Activated gamma-delta T cell (primary cell): ENCODE results near the gene TMED4.

Source experiments
- DNase-seq: peaks from one replicate; lab custom pipeline; 2025; lab: John Stamatoyannopoulos, UW

TMED4 gene

DNA sequence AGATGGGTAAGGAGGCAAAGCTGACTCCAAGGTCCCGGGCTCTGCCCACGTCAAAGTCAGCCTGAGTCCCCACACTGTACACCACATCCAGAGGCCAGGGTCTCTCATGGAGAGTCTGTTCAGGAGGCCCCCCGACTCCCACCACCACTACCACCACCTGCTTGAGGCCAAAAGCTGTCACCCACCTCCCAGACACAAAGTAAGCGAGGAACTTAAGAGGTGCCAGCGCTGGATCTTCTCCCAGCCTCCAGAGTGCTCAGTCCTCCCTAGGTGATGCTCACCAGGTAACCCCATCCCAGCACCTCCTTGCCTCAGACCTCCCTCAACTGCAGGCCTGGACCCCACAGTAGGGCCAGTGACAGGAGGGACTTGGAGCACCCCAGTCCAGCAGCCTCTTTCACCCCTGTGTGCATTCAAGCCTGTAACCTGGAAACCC is 41.4 kb downstream of the TMED4 start:
- no peak for DNase-seq

DNA sequence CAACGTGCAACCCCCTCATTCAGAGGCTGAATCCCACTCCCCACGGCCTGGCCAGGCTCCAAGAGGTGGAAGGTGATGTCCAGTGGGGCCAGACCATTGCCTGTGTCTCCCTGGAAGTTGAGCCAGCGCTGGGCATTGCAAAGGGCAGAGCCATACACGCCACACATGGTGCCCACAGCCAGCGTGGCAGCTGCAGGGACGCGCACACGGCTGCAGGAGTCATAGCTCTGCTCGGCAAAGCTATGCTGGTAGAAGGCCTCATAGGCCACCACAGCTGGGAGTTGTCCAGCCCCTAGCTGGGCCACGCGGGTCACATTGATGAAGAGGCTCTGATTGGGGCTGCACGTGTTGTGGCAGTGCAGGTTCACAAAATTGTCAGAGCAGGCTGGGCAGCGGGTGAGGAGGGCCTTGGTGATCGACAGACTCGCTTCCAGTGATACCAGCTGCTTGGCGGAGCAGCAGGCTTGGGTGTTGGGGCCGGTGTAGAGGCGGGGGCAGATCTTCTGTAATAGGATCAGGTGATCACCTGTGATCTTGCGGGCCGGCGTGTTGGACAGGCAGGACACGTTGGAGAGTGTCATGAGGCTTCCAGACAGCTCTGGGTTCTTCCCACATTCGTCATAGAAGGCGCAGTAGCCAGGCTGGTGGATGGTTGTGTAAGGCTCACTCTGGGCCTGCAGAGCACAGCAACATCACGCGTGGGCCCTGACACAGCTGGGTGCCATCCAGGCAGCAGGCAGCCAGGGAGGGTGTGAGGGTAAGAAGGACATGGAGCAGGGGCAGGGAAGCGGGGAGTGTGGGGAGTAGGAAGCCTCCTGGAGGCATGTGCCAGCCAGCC is 42.1 kb downstream of the TMED4 start:
- DNase-seq = no peak

DNA sequence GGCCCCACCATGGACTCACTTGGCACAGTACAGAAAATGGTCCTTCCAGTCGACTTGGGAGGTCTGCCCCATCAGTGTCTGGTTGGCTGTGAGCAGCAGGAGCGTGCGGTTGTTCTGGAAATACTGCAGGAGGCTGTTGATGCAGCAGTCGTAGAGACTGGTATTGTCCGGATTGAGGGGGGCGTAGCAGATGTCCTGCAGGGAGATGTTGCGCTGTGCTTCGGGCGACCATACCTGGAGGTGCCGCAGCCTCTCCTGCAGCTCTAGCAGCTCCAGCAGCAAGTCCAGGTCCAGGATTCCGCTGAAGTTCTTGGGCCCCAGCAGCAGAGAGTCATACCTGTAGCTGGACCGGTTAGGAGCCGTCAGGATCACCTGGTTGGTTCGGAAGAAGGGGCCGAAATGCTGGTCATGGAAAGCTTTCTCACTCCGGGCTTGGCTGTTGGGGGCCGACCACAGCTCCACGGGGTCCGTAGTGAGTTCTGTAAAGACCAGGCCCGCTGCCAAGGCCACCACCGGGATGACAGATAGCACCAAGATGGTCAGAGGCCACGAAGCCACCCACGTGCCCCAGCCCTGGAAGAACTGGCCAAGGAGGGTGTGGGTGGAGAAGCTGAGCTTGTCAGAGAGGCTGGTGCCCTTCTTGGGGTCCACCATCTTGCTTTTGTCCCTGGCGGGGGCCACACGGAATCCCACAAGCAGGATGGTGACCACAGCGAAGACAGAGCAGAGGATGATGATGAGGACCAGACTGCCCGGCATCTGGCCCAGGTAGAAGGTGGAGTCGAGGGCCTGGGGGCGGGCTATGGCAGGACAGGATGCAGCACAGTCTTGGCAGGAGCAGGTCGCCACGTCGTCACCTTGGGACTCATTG is 43.0 kb downstream of the TMED4 start:
- DNase-seq = no peak

DNA sequence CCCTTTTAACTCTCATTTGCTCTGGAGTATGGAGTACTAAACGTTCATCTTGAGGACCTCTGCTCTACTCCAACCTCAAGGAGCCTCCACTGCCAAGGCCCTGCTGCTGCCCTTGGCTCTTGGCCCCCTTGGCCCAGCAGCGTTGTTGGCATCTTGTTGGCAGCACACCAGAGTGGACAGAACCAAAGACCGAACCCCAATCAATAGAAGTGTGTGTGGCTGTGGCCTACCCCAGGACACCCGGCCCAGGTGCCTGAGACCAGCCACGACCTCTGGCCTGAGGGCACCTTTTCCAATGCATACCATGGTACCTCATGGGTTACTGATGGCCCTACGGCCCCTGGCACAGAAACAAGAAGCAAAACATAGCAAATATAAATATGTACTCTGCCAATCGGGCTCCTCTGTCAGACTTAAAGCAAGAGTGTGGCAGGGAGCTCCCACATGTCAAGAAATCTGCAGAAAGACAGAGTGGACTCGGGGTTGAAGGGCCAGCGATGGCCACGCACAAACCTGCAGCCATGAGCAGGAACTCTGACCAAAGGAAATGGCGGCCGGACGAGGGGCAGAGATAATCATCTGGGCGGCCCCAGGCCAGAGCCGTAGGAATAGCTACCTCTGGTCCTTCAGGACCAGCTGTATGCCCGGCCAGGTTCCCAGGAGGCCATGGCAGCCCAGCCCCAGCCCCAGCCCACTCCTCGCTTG is 43.8 kb downstream of the TMED4 start:
- DNase-seq = no peak

DNA sequence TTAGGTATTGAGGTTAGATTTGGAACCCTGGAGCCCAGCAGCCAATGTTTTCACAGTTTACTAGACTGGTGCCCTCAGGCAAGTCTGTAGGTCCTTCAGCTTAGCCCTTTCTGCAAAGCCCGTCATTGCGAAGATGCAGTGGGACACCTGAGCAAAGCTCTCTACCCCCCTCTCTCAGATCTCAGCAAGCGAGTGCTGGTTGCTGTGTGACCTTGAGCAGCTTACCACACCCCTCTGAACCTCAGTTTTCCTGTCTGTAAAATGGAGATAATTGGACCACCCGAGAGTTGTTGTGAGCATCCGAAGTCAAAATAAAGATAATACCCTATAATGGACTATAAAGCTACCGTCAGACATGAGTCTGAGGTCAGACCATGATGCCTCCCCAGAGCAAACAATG is 44.6 kb downstream of the TMED4 start:
- no peak for DNase-seq

DNA sequence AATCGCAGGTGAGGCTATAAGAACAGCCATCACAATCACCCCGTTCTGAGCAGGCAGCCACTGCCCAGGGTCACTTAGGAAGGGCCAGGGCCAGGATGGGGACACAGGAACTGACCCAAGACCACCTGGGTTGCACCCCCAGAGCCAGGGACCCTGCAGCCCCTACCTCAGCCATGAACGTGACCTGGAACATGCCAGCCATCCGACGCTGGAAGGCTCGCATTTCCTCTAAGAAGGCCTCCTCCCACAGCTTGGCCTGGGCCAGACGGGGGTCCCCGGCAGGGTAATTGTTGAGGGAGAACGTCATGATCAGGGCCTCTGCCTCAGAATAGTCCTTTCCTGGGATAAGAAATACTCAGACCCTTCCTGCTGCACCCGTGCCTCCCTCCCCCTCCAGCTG is 45.9 kb downstream of the TMED4 start:
- DNase-seq = no peak

DNA sequence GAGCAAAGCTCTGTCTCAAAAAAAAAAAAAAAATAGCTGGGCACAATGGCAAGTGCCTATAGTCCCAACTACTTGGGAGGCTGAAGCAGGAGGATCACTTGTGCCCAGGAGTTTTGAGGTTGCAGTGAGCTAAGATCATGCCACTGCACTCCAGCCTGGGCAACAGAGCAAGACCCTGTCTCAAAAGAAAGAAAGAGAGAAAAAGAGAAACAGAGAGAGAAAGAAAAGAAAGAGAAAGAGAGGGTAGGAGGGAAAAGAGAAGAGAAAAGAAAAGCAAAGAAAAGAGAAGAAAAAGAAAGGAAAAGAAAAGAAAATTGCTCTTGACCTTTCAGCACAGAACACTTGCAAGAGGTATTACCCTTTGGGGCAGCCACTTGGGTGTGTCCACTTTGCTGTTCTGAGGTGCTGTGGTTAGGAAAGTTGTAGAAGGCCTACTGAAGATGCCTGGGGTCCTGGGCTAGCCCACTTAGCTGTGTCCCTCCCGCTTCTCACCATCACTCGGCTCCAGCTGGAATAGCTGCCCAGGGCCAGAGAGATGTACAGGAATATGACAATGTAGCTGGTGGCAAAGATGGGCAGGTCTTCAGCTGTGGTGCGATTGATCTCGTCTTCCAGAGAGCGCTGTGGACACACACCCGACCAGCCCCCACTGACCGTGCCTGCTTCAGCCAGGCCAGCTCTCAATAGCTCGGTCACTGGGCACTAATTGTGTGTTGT is 46.5 kb downstream of the TMED4 start:
- DNase-seq = no peak

DNA sequence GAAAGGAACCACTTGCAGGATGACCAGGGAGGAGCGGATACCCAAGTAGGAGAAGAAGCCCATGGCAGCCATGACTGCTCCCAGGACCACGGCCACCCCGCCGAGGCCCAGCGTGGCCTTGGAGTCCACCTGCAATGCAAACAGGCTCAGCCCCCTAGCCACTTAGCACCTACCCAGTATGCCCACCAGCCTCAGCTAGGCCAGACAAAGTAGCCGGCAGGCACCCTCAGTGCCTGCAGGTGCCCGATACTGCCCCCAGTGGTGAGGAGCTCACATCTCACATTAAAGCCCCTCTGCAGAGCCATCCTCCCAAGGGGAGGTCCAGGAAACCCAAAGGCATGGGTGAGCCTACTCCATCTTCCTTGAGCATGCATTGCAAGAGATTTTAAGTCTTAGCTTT is 47.5 kb downstream of the TMED4 start:
- DNase-seq = no peak

DNA sequence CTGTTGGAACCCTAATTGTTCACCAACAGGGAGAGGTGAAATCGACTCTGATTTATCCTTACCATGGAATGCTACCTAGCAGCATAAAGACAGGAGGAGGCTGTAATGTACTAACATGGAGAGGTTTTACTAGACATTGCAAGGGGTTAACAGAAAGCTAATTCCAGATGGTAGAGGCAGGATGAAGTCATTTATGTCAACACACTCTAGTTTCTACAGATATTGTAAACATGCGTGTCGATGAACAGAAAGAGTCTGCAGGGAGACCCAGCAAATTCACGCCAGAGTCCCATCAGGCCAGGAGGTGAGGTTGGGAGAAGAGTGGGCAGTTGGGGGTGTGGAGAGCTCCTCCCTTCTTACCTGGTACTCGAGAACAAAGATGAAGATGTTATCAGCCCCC is 47.9 kb downstream of the TMED4 start:
- no peak for DNase-seq

DNA sequence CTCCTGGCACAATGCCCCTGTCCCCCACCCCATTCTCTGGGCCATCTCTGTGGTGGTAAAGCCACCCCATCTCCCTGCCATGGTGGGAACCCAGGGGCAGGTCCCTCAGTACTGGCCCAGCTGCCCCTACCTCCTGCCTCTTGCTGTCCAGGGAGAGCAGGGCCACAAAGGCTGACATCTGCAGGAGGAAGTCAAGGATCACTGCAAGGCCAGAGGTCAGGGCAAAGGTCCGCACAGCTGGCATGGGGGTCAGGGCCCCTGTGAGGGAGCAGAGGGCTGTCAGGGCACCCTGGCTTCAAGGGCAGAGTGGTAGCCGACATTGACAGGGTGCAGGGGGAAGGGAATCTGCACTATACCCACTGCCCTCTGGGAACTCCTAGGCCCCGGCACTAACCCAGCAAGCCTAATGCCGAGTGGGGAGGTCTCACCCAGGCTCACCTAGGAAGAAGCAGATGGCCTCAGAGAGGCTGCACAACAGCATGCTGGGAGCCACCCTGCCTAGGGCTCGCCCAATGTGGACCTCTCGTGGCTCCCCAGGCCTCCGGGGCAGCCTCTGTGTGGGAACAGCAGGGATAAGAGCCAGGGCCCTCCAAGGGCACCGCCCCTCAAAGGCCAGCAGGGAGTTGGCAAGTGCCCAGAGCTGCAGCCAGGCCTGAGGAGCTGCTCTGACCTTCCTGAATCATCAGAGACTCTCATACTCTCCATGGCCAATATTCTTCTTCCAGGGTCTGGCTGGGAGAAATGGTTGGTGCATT is 48.6 kb downstream of the TMED4 start:
- no peak for DNase-seq

DNA sequence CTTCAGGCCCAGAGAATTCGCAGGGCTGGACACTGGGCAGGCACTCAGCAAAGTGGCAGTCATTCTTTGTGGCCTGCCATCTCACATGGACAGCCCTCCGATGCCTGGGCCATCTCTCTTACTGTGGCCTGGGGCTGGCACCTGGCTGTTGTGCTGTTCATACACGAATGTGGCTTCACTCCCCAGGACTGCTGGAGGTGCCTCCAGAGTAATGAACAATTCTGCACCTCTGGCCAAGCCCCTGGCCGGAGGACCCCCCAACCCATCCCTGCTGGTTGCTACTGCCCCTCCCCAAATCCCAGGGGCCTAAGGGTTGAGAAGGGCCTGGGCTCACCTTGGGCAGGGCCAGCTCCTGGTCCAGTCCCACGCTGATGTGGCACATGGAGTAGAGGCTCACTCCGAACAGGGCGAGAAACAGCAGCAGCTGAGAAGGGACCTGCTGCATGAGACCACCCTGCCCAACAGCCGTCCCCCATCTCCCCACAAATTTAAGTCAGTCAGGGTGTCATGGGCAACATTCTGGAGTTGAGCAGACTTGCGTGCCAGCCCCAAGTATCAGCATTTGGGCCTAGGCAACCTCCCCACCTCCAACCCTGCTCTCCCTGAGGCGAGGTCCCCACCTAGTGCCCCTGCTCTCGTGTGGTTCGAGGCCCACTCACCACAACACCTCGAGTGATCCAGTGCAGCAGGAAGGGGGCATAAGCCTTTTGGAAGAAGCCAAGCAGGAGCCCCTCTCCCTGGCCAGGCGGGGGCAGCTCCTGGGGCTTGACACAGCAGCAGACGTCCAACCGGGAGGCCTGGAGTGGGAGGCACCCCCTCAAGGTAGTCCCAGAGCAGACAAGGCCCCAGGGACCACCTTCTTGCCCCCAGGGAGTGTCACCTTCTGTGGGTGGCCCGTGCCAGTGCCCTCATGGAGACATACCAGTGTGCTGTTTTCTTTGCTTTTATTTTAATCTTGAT is 50.3 kb downstream of the TMED4 start:
- no peak for DNase-seq

DNA sequence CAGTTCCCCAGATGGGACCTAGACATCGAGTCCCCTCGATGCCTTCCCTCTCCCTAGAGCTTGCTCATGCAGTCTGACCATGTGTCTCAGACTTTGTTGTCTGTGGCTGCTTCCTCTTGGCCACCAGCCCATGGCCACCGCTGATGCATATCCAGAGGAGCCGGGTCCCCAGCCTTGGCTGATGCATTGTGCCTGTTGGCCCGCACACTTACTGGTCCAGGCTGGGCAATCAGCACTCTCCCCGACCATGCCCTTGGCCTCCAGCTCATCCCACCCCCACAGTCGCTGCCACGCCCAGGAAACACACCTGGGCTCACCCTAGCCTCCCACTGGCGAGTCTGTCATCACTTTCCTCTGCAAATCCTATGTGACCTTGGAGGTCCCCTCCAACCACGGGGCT is 51.0 kb downstream of the TMED4 start:
- DNase-seq = no peak
